ENCODE data around the gene CA9. TPM values are rescaled to one million over a fixed set of nuclear protein-coding genes. Genes with fewer than 3 reads are reported as not detected.

Gene CA9
- total and polyA plus RNA-seq, 9 of the 15 experiments (the other 6 are each of a cell fraction or from before 2014, with no cell fraction given): 0.15 to 10.6 (median 0.60) TPM; not detected in 4

DNA sequence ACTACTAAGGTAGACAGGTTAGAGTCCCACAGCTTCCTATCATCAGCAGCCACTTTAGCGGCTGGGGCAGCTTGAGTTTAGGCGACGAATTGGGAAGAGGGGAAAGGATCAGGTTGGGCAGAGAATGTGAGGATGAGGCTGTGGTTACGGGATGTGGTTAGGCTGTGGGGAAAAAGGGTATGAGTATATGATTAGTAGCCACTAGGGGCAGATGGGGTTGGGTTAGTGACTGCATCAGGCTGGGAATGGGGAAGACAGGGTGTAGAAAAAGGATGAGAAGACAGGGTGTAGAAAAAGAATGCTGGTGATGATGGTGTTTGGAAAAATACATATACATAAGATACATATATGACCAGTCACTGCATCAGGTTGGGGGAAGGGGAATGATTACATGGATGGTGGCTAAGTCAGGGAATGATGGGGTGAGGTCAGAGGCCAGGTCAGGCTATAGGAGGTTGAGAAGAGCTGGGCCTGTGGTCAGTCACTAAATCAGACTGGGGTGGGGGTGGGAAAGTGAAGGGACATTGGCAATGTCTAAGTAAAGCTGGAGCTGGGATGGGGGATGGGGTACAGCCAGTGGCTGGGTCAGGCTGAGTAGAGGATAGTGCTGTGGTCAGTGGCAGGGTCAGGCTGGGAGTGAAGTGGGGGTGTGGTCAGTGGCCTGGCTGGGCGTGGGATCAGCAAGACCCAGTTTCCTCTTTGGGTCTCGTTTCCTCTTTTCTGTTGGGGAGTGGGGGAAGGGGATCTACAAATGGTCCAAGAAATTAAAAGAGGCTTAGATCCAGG lies 56.2 kb downstream of the CA9 start (continued):
- TF ChIP-seq THAP12 (CRISPR knock-in tag; IDR thresholded peaks at IDR 0.05) (no peak), CBFB (CRISPR knock-in tag; IDR thresholded peaks at IDR 0.05) (0 out of 2 replicates have a peak, but pooled peaks have one; percentile 30), ZFP36 (IDR thresholded peaks at IDR 0.05; ENCODE audit: low read depth, low read length, partially characterized antibody) (no peak), HMG20B (CRISPR knock-in tag; IDR thresholded peaks at IDR 0.05) (no peak), SRSF1 (IDR thresholded peaks at IDR 0.05; ENCODE audit: low read depth, low read length) (no peak), ZNF184 (CRISPR knock-in tag; IDR thresholded peaks at IDR 0.05) (no peak), RBM14 (IDR thresholded peaks at IDR 0.05; ENCODE audit: borderline replicate concordance, insufficient read depth, low read depth, low read length) (no peak), HMGN3 (IDR thresholded peaks at IDR 0.05; ENCODE audit: borderline replicate concordance, extremely low read depth, insufficient read length, low read depth, low read length) (no peak), TCF3 (CRISPR knock-in tag; IDR thresholded peaks at IDR 0.05) (peak; percentile 39; the same call in 1 of the 2 replicates), MTA2 (IDR thresholded peaks at IDR 0.05; ENCODE audit: low read depth) (peak; percentile 32; the same call in 1 of the 2 replicates), HMBOX1 (IDR thresholded peaks at IDR 0.05) (peak; percentile 84), ZNF764 (CRISPR knock-in tag; IDR thresholded peaks at IDR 0.05; ENCODE audit: low read depth) (no peak), CXXC5 (CRISPR knock-in tag; IDR thresholded peaks at IDR 0.05) (no peak), HIVEP1 (CRISPR knock-in tag; IDR thresholded peaks at IDR 0.05) (no peak), CHD1 (IDR thresholded peaks at IDR 0.05; ENCODE audit: low read length) (no peak), CEBPB (tag; IDR thresholded peaks at IDR 0.05) (no peak), ZSCAN32 (CRISPR knock-in tag; IDR thresholded peaks at IDR 0.05) (no peak)
- TF ChIP-seq, protein P1, sequence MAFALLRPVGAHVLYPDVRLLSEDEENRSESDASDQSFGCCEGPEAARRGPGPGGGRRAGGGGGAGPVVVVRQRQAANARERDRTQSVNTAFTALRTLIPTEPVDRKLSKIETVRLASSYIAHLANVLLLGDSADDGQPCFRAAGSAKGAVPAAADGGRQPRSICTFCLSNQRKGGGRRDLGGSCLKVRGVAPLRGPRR (CRISPR knock-in tag; IDR thresholded peaks at IDR 0.05): no peak
- TF ChIP-seq, protein P2, sequence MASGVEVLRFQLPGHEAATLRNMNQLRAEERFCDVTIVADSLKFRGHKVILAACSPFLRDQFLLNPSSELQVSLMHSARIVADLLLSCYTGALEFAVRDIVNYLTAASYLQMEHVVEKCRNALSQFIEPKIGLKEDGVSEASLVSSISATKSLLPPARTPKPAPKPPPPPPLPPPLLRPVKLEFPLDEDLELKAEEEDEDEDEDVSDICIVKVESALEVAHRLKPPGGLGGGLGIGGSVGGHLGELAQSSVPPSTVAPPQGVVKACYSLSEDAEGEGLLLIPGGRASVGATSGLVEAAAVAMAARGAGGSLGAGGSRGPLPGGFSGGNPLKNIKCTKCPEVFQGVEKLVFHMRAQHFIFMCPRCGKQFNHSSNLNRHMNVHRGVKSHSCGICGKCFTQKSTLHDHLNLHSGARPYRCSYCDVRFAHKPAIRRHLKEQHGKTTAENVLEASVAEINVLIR (CRISPR knock-in tag; IDR thresholded peaks at IDR 0.05): no peak
- TF ChIP-seq, protein P3, sequence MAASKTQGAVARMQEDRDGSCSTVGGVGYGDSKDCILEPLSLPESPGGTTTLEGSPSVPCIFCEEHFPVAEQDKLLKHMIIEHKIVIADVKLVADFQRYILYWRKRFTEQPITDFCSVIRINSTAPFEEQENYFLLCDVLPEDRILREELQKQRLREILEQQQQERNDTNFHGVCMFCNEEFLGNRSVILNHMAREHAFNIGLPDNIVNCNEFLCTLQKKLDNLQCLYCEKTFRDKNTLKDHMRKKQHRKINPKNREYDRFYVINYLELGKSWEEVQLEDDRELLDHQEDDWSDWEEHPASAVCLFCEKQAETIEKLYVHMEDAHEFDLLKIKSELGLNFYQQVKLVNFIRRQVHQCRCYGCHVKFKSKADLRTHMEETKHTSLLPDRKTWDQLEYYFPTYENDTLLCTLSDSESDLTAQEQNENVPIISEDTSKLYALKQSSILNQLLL (CRISPR knock-in tag; IDR thresholded peaks at IDR 0.05; ENCODE audit: borderline replicate concordance): no peak
- TF ChIP-seq, protein P4, sequence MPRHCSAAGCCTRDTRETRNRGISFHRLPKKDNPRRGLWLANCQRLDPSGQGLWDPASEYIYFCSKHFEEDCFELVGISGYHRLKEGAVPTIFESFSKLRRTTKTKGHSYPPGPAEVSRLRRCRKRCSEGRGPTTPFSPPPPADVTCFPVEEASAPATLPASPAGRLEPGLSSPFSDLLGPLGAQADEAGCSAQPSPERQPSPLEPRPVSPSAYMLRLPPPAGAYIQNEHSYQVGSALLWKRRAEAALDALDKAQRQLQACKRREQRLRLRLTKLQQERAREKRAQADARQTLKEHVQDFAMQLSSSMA (CRISPR knock-in tag; IDR thresholded peaks at IDR 0.05): no peak

Measured in K562 (cell line).